HCT116 (cell line): Measurements from ENCODE around the gene DCAF5. TPM values are rescaled to one million over a fixed set of nuclear protein-coding genes. Genes with fewer than 3 reads are reported as not detected.

Experiments used
- ATAC-seq: fragments of 200-7000 bp; cut with Tn5 transposase; 2 replicates; pipeline ENCODE4 v1.9.1; 2020; ENCODE audit warnings: mild to moderate bottlenecking, moderate library complexity
- BruUV-seq: library from RNA; stranded (reverse); fragments of 400-500 nt; replicated peaks from 2 replicates; lab custom pipeline; 2021; lab: Mats Ljungman, UMichigan
- CTCF ChIA-PET: fragments of 300-600 bp; sonication (Branson Sonifier 250); formaldehyde crosslinking; loops from one replicate; lab custom pipeline; 2021; ENCODE audit warnings: antibody characterized with exemption; lab: Charles Lee
- POLR2A ChIA-PET: fragments of 300-600, 350-600 bp; sonication (Branson Sonifier 250); formaldehyde crosslinking; loops from one replicate; lab custom pipeline; 2021; ENCODE audit warnings: antibody characterized with exemption; lab: Charles Lee
- RAD21 ChIA-PET, 2 experiments: fragments of 300-600 bp; sonication (Branson Sonifier 250); formaldehyde crosslinking; loops; one replicate each; lab custom pipeline; 2023; ENCODE audit warnings: low total read pairs in 2 of 2; ENCODE audit not compliant: uncharacterized antibody in 2 of 2, unreplicated experiment in 2 of 2, low non-redundant PET in 1 of 2; lab: Charles Lee
- DNase-seq: peaks from one replicate; pipeline ENCODE4 v3.0.0-alpha.2; 2010; ENCODE audit warnings: low read depth, low spot score
- H2AFZ ChIP-seq: fragments of 200-600 bp; shearing (Covaris generic), sonication (generic); 2 replicates; pipeline ENCODE4 v1.6.1; 2017; ENCODE audit warnings: low read depth, mixed run types, mixed read lengths, antibody characterized with exemption, low read length; ENCODE audit not compliant: poor library complexity, severe bottlenecking
- H3K27ac ChIP-seq: 2 replicates; pipeline ENCODE4 v1.5.1; 2012; ENCODE audit warnings: low read depth, low read length
- H3K27me3 ChIP-seq: fragments of 200-600 bp; sonication (generic); 2 replicates; pipeline ENCODE4 v1.6.1; 2016; ENCODE audit warnings: mixed run types, low read length, mixed read lengths; ENCODE audit not compliant: insufficient read depth
- H3K36me3 ChIP-seq, 2 experiments: fragments of 200-500 bp in 1 of 2; fragments of 200-600 bp in 1 of 2; sonication (Bioruptor generic) in 1 of 2; sonication (generic) in 1 of 2; 2 replicates each; pipeline versions ENCODE4 v1.5.1 to v1.6.1; 2014 to 2016; ENCODE audit warnings: low read length in 2 of 2, inconsistent platforms in 1 of 2, mixed read lengths in 1 of 2, mixed run types in 1 of 2; ENCODE audit not compliant: insufficient read depth in 2 of 2, control insufficient read depth in 1 of 2
- H3K4me1 ChIP-seq, 2 experiments: fragments of 200-600 bp in 1 of 2; sonication (generic) in 1 of 2; 2 replicates each; pipeline versions ENCODE4 v1.5.1 to v1.6.1; 2012 to 2017; ENCODE audit warnings: low read length in 2 of 2, inconsistent platforms in 1 of 2, mild to moderate bottlenecking in 1 of 2, mixed read lengths in 1 of 2, mixed run types in 1 of 2, moderate library complexity in 1 of 2; ENCODE audit not compliant: insufficient read depth in 2 of 2, control insufficient read depth in 1 of 2
- H3K4me2 ChIP-seq: fragments of 200-600 bp; sonication (generic); 2 replicates; pipeline ENCODE4 v1.6.1; 2017; ENCODE audit warnings: mixed run types, low read length, mixed read lengths
- H3K4me3 ChIP-seq, 2 experiments: fragments of 200-600 bp in 1 of 2; sonication (generic) in 1 of 2; replicated peaks in 1 of 2; 2 replicates each; pipeline ENCODE4 v1.5.1; 2011 to 2016; ENCODE audit warnings: low read length in 2 of 2, control low read depth in 1 of 2, low read depth in 1 of 2, mild to moderate bottlenecking in 1 of 2, mixed read lengths in 1 of 2, mixed run types in 1 of 2
- H3K79me2 ChIP-seq: fragments of 200-600 bp; sonication (generic); 2 replicates; pipeline ENCODE4 v1.6.1; 2017; ENCODE audit warnings: mild to moderate bottlenecking, mixed run types, low read length, moderate library complexity, mixed read lengths; ENCODE audit not compliant: insufficient read depth
- H3K9ac ChIP-seq: fragments of 200-600 bp; sonication (generic); 2 replicates; pipeline ENCODE4 v1.6.1; 2016; ENCODE audit warnings: low read length, mixed read lengths
- H3K9me2 ChIP-seq: fragments of 200-600 bp; sonication (generic), shearing (Covaris generic); 2 replicates; pipeline ENCODE4 v1.6.1; 2017; ENCODE audit warnings: mixed run types, mild to moderate bottlenecking, moderate library complexity; ENCODE audit not compliant: insufficient read depth
- H3K9me3 ChIP-seq, 2 experiments: fragments of 200-500 bp in 1 of 2; fragments of 200-600 bp in 1 of 2; sonication (Bioruptor generic) in 1 of 2; sonication (generic) in 1 of 2; 2 replicates each; pipeline ENCODE4 v1.6.1; 2014 to 2017; ENCODE audit warnings: low read length in 2 of 2, mixed read lengths in 2 of 2, inconsistent platforms in 1 of 2, low read depth in 1 of 2, mild to moderate bottlenecking in 1 of 2, mixed run types in 1 of 2, moderate library complexity in 1 of 2; ENCODE audit not compliant: control insufficient read depth in 1 of 2, insufficient read depth in 1 of 2
- H4K20me1 ChIP-seq: fragments of 200-600 bp; sonication (generic), shearing (Covaris generic); 2 replicates; pipeline ENCODE4 v1.6.1; 2017; ENCODE audit warnings: mixed run types, mild to moderate bottlenecking, moderate library complexity; ENCODE audit not compliant: insufficient read depth
- ATF3 ChIP-seq: IDR thresholded peaks from 2 replicates; pipeline ENCODE4 v1.6.1; 2012
- CBX3 ChIP-seq: IDR thresholded peaks from 2 replicates; pipeline ENCODE4 v1.6.1; 2012; ENCODE audit warnings: low read depth
- EGR1 ChIP-seq: IDR thresholded peaks from 2 replicates; pipeline ENCODE4 v1.6.1; 2012; ENCODE audit warnings: low read depth
- EZH2 ChIP-seq: fragments of 200-600 bp; sonication (generic); IDR thresholded peaks from 2 replicates; pipeline ENCODE4 v1.6.1; 2017; ENCODE audit warnings: antibody characterized with exemption, mixed run types
- EZH2phosphoT487 ChIP-seq: fragments of 200-600 bp; IDR thresholded peaks from 2 replicates; pipeline ENCODE4 v1.6.1; 2018; ENCODE audit warnings: antibody characterized with exemption, borderline replicate concordance
- FOSL1 ChIP-seq: IDR thresholded peaks from 2 replicates; pipeline ENCODE4 v1.6.1; 2012; ENCODE audit warnings: low read depth
- JUND ChIP-seq: IDR thresholded peaks from 2 replicates; pipeline ENCODE4 v1.6.1; 2012
- POLR2A ChIP-seq: IDR thresholded peaks from 2 replicates; pipeline ENCODE4 v1.7.0; 2011; ENCODE audit warnings: borderline replicate concordance; ENCODE audit not compliant: insufficient read depth, insufficient read length; ENCODE audit errors: extremely low read depth
- POLR2AphosphoS5 ChIP-seq: IDR thresholded peaks from 2 replicates; pipeline ENCODE4 v1.6.1; 2011; ENCODE audit warnings: mild to moderate bottlenecking, low read depth, low read length, moderate library complexity
- ZNF274 ChIP-seq: fragments of 200-500 bp; sonication (Bioruptor generic); IDR thresholded peaks from 2 replicates; pipeline ENCODE4 v1.6.1; 2014; ENCODE audit warnings: mild to moderate bottlenecking, low read depth, low read length, inconsistent platforms
- intact Hi-C: fragments of 100-400 bp; cut with micrococcal nuclease; formaldehyde crosslinking; loops from 2 replicates; pipeline ENCODE4 v1.10.0; 2022
- total RNA-seq: library from RNA; stranded (reverse); gene quantifications from one replicate; pipeline ENCODE4 v1.2.1, GENCODE V29; 2021; ENCODE audit not compliant: unreplicated experiment
- TF ChIP-seq, protein P1 (sequence below): IDR thresholded peaks from 2 replicates; pipeline ENCODE4 v1.6.1; 2011; ENCODE audit warnings: mild to moderate bottlenecking, low read length, moderate library complexity; ENCODE audit not compliant: insufficient replicate concordance; ENCODE audit errors: extremely low read depth
- TF ChIP-seq, protein P2 (sequence below), 3 experiments: fragments of 200-600 bp in 1 of 3; sonication (generic) in 1 of 3; IDR thresholded peaks in 2 of 3; conservative IDR thresholded peaks in 1 of 3; 2 replicates each; pipeline ENCODE4 v1.5.1; 2012 to 2017; ENCODE audit warnings: low read depth in 2 of 3, low read length in 2 of 3, antibody characterized with exemption in 1 of 3, borderline replicate concordance in 1 of 3, control low read depth in 1 of 3, mild to moderate bottlenecking in 1 of 3, mixed read lengths in 1 of 3, mixed run types in 1 of 3, moderate library complexity in 1 of 3; ENCODE audit not compliant: insufficient read depth in 1 of 3

DCAF5 gene
- total RNA-seq, 1 experiment from 2014 or later = 27.1 TPM

GRCh38 chr14:69108358-69108757, 44.6 kb downstream of the DCAF5 start:
- no peaks in the 10 kb centered on the region for H4K20me1 ChIP-seq
- no peak for ATAC-seq
- H2AFZ ChIP-seq = no peak overlapping the region
- peaks cover 4 to 9% of the 10 kb centered on the region in 2 experiments; a peak in 3 of 4 replicates for H3K4me1 ChIP-seq
- H3K4me3 ChIP-seq = no peak overlapping the region
- BruUV-seq = no TSS peak
- no peak overlapping the region for H3K9ac ChIP-seq
- no peaks in the 10 kb centered on the region for H3K36me3 ChIP-seq
- H3K9me3 ChIP-seq = no peaks in the 10 kb centered on the region
- no peak for DNase-seq
- ChIA-PET CTCF (interaction anchor here (0.9 to 4.1 kb wide), 7 partner anchors 9 to 264 kb away, joined by 3 to 25 read pairs (median 7); no protein-coding TSS in a partner anchor), POLR2A (no interaction called here), RAD21 (no interaction called here)
- H3K27me3 ChIP-seq = no peaks in the 10 kb centered on the region
- no peaks in the 10 kb centered on the region for H3K9me2 ChIP-seq
- no peaks in the 10 kb centered on the region for H3K79me2 ChIP-seq
- intact Hi-C loops = loop anchor here (10.0 kb wide), 1 partner anchor 1184 kb away; no protein-coding TSS in a partner anchor
- H3K27ac ChIP-seq = no peak overlapping the region
- TF ChIP-seq JUND (no peak), ATF3 (no peak), EZH2phosphoT487 (no peak), CBX3 (no peak), EGR1 (no peak), FOSL1 (no peak), POLR2AphosphoS5 (no peak), POLR2A (no peak), ZNF274 (no peak), EZH2 (no peak)
- TF ChIP-seq, protein P1, sequence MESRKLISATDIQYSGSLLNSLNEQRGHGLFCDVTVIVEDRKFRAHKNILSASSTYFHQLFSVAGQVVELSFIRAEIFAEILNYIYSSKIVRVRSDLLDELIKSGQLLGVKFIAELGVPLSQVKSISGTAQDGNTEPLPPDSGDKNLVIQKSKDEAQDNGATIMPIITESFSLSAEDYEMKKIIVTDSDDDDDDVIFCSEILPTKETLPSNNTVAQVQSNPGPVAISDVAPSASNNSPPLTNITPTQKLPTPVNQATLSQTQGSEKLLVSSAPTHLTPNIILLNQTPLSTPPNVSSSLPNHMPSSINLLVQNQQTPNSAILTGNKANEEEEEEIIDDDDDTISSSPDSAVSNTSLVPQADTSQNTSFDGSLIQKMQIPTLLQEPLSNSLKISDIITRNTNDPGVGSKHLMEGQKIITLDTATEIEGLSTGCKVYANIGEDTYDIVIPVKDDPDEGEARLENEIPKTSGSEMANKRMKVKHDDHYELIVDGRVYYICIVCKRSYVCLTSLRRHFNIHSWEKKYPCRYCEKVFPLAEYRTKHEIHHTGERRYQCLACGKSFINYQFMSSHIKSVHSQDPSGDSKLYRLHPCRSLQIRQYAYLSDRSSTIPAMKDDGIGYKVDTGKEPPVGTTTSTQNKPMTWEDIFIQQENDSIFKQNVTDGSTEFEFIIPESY = no peak
- TF ChIP-seq, protein P2, sequence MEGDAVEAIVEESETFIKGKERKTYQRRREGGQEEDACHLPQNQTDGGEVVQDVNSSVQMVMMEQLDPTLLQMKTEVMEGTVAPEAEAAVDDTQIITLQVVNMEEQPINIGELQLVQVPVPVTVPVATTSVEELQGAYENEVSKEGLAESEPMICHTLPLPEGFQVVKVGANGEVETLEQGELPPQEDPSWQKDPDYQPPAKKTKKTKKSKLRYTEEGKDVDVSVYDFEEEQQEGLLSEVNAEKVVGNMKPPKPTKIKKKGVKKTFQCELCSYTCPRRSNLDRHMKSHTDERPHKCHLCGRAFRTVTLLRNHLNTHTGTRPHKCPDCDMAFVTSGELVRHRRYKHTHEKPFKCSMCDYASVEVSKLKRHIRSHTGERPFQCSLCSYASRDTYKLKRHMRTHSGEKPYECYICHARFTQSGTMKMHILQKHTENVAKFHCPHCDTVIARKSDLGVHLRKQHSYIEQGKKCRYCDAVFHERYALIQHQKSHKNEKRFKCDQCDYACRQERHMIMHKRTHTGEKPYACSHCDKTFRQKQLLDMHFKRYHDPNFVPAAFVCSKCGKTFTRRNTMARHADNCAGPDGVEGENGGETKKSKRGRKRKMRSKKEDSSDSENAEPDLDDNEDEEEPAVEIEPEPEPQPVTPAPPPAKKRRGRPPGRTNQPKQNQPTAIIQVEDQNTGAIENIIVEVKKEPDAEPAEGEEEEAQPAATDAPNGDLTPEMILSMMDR (IDR thresholded peaks at IDR 0.05 in 2 of 3, conservative IDR thresholded peaks at IDR 0.05 in 1 of 3; ENCODE audit: borderline replicate concordance in 1 of 3, insufficient read depth in 1 of 3, low read depth in 2 of 3, low read length in 2 of 3) = no peak
- H3K4me2 ChIP-seq = no peak overlapping the region
